Neutrophil (primary cell): ENCODE results near the gene ISM1.

Experiments used
- H3K27ac ChIP-seq: fragments of 200-600 bp; sonication (generic); 2 replicates; pipeline ENCODE4 v1.5.1; 2016; ENCODE audit warnings: mild to moderate bottlenecking, moderate library complexity
- H3K27me3 ChIP-seq: fragments of 200-600 bp; sonication (generic); 2 replicates; pipeline ENCODE4 v1.6.0; 2016; ENCODE audit warnings: mild to moderate bottlenecking
- H3K36me3 ChIP-seq: fragments of 200-600 bp; sonication (generic); 2 replicates; pipeline ENCODE4 v1.5.1; 2017
- H3K4me1 ChIP-seq, 2 experiments: fragments of 200-600 bp in 1 of 2; sonication (generic) in 1 of 2; 1 replicate in 1 of 2; 2 replicates in 1 of 2; pipeline versions ENCODE4 v1.5.1 to v1.6.1; 2013 to 2016; ENCODE audit warnings: low read depth in 1 of 2, low read length in 1 of 2, mild to moderate bottlenecking in 1 of 2, moderate library complexity in 1 of 2; ENCODE audit not compliant: control insufficient read depth in 1 of 2, insufficient read depth in 1 of 2
- H3K4me3 ChIP-seq, 2 experiments: fragments of 200-600 bp in 1 of 2; sonication (generic) in 1 of 2; 1 replicate in 1 of 2; 2 replicates in 1 of 2; pipeline ENCODE4 v1.5.1; 2013 to 2016; ENCODE audit warnings: low read depth in 1 of 2, low read length in 1 of 2, mild to moderate bottlenecking in 1 of 2, moderate library complexity in 1 of 2
- H3K9me3 ChIP-seq: fragments of 200-600 bp; sonication (generic); 2 replicates; pipeline ENCODE4 v1.5.1; 2016
- CTCF ChIP-seq: fragments of 200-600 bp; sonication (generic); IDR thresholded peaks from 2 replicates; pipeline ENCODE4 v1.5.1; 2016; ENCODE audit warnings: antibody characterized with exemption

Gene ISM1

GRCh38 chr20:13298692-13299373 is 77.8 kb downstream of the ISM1 start:
- H3K27ac ChIP-seq: no peak overlapping the region
- no peaks in the 10 kb centered on the region for H3K4me1 ChIP-seq
- no peaks in the 10 kb centered on the region for H3K9me3 ChIP-seq
- H3K36me3 ChIP-seq: no peaks in the 10 kb centered on the region
- H3K4me3 ChIP-seq: no peak overlapping the region
- TF ChIP-seq CTCF: no peak
- H3K27me3 ChIP-seq: no peaks in the 10 kb centered on the region

GRCh38 chr20:13299401-13299800 is 78.3 kb downstream of the ISM1 start:
- Histone ChIP-seq H3K9me3 (no peaks in the 10 kb centered on the region), H3K4me3 (no peak overlapping the region)

GRCh38 chr20:13301596-13301995 is 80.5 kb downstream of the ISM1 start:
- Histone ChIP-seq H3K9me3 (no peaks in the 10 kb centered on the region), H3K27me3 (no peaks in the 10 kb centered on the region)
- TF ChIP-seq CTCF: no peak

More at GRCh38 chr20:13299401-13299800, 78.3 kb downstream of the ISM1 start:
- Histone ChIP-seq H3K27me3 (no peaks in the 10 kb centered on the region), H3K36me3 (no peaks in the 10 kb centered on the region), H3K4me1 (no peaks in the 10 kb centered on the region), H3K27ac (no peak overlapping the region)
- TF ChIP-seq CTCF: no peak

GRCh38 chr20:13302647-13303450 is 81.8 kb downstream of the ISM1 start:
- no peak overlapping the region for H3K27ac ChIP-seq
- no peaks in the 10 kb centered on the region for H3K27me3 ChIP-seq
- TF ChIP-seq CTCF: no peak
- no peak overlapping the region for H3K4me3 ChIP-seq
- H3K36me3 ChIP-seq: no peaks in the 10 kb centered on the region
- no peaks in the 10 kb centered on the region for H3K9me3 ChIP-seq
- no peaks in the 10 kb centered on the region for H3K4me1 ChIP-seq

More at GRCh38 chr20:13301596-13301995, 80.5 kb downstream of the ISM1 start:
- Histone ChIP-seq H3K36me3 (no peaks in the 10 kb centered on the region), H3K4me1 (no peaks in the 10 kb centered on the region), H3K27ac (no peak overlapping the region), H3K4me3 (no peak overlapping the region)

GRCh38 chr20:13305284-13305683 is 84.2 kb downstream of the ISM1 start:
- H3K4me3 ChIP-seq: no peak overlapping the region
- no peak for TF ChIP-seq CTCF
- H3K9me3 ChIP-seq: no peaks in the 10 kb centered on the region
- H3K4me1 ChIP-seq: no peaks in the 10 kb centered on the region
- H3K27me3 ChIP-seq: no peaks in the 10 kb centered on the region
- no peak overlapping the region for H3K27ac ChIP-seq
- no peaks in the 10 kb centered on the region for H3K36me3 ChIP-seq
